ENCODE results near the gene CRISPLD2. TPM values are rescaled to one million over a fixed set of nuclear protein-coding genes. Genes with fewer than 3 reads are reported as not detected.
A peak's percentile ranks its signal among the peaks of the same experiment; 100 is the strongest.

CRISPLD2 gene
- total and polyA plus RNA-seq, 4 donors, result 8.9 to 192 (median 70.5) TPM

- Histone ChIP-seq H3K27me3 (ENCODE audit: control insufficient read depth in 1 of 2, insufficient read depth in 2 of 2, low read length in 1 of 2) (no peaks in the 10 kb centered on the region), H3K36me3 (ENCODE audit: control insufficient read depth in 1 of 2, insufficient read depth in 2 of 2, low read length in 1 of 2) (no peaks in the 10 kb centered on the region), H3K4me1 (ENCODE audit: control insufficient read depth in 1 of 2, insufficient read depth in 2 of 2, low read length in 2 of 2) (no peaks in the 10 kb centered on the region), H3K9me3 (ENCODE audit: control insufficient read depth, low read length) (no peaks in the 10 kb centered on the region), H3K27ac (ENCODE audit: low read depth in 1 of 2, low read length in 2 of 2) (no peak overlapping the region), H3K4me3 (ENCODE audit: low read length in 2 of 2) (no peak overlapping the region)
- 71 to 76% methylated on average over 7 of the region's 7 CpGs for WGBS, 2 donors
- ATAC-seq (ENCODE audit: low FRiP score) (no peak), DNase-seq (no peak)
- intact Hi-C loops (cut with DNase I), result no loop called here
Observed at GRCh38 chr16:84919269-84919668, 99.5 kb downstream of the CRISPLD2 start.

GRCh38 chr16:84919708-84920107 is 99.9 kb downstream of the CRISPLD2 start:
- H3K4me3 ChIP-seq (ENCODE audit: low read length in 2 of 2), result no peak overlapping the region

GRCh38 chr16:84920333-84920732 is 100.5 kb downstream of the CRISPLD2 start:
- WGBS, 2 donors, result 98% methylated on average over 8 of the region's 8 CpGs
- no peaks in the 10 kb centered on the region for H3K27me3 ChIP-seq (ENCODE audit: control insufficient read depth in 1 of 2, insufficient read depth in 2 of 2, low read length in 1 of 2)
- ATAC-seq (ENCODE audit: low FRiP score) (no peak), DNase-seq (no peak)
- no peaks in the 10 kb centered on the region for H3K9me3 ChIP-seq (ENCODE audit: control insufficient read depth, low read length)
- no peak overlapping the region for H3K4me3 ChIP-seq (ENCODE audit: low read length in 2 of 2)
- no peaks in the 10 kb centered on the region for H3K4me1 ChIP-seq (ENCODE audit: control insufficient read depth in 1 of 2, insufficient read depth in 2 of 2, low read length in 2 of 2)
- no peak overlapping the region for H3K27ac ChIP-seq (ENCODE audit: low read depth in 1 of 2, low read length in 2 of 2)
- intact Hi-C loops (cut with DNase I), result no loop called here
- no peaks in the 10 kb centered on the region for H3K36me3 ChIP-seq (ENCODE audit: control insufficient read depth in 1 of 2, insufficient read depth in 2 of 2, low read length in 1 of 2)

More at GRCh38 chr16:84919708-84920107, 99.9 kb downstream of the CRISPLD2 start:
- intact Hi-C loops (cut with DNase I), result no loop called here
- Histone ChIP-seq H3K36me3 (ENCODE audit: control insufficient read depth in 1 of 2, insufficient read depth in 2 of 2, low read length in 1 of 2) (no peaks in the 10 kb centered on the region), H3K9me3 (ENCODE audit: control insufficient read depth, low read length) (no peaks in the 10 kb centered on the region), H3K27ac (ENCODE audit: low read depth in 1 of 2, low read length in 2 of 2) (no peak overlapping the region), H3K27me3 (ENCODE audit: control insufficient read depth in 1 of 2, insufficient read depth in 2 of 2, low read length in 1 of 2) (no peaks in the 10 kb centered on the region), H3K4me1 (ENCODE audit: control insufficient read depth in 1 of 2, insufficient read depth in 2 of 2, low read length in 2 of 2) (no peaks in the 10 kb centered on the region)
- DNase-seq, result no peak
- ATAC-seq (ENCODE audit: low FRiP score), result no peak
- WGBS, 2 donors, result 82 to 87% methylated on average over 13 of the region's 13 CpGs

DNA sequence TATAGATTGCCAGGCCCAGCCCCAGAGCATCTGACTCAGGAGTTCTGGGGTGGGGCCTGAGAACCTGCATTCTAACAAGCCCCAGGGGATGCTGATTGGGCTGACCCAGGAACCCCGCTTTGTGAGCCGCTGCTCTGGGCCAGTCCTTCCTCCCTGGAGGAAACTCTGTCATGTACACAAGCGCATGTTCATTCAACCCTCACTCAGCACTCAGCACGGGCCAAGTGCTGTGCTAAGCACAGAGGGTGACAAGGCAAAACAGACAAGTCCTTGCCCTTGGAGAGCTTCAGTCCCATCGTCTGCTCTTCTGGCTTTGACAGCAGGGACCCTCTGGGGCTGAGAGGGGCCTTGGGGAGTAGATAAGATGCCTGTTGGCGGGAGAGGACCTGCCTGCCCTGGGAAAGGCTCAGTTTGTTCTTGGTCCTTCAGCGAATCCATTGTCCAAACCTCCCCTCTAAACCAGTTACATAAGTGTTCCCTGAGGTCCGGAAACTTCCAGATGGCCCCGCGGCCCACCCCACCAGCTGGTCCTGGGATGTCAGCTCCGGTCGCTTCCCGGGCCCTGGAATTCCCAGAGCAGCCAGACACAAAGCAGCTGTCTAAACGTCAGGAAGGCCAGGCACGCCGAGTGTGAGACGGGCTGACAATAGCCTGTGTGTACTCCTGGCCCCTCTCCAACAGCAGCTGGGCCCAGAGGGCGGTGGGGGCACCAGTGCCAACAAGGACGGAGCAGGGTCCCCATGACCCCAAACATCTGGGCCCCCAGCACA is 102.8 kb downstream of the CRISPLD2 start:
- Histone ChIP-seq H3K4me1 (ENCODE audit: control insufficient read depth in 1 of 2, insufficient read depth in 2 of 2, low read length in 2 of 2) (no peaks in the 10 kb centered on the region), H3K4me3 (ENCODE audit: low read length in 2 of 2) (no peak overlapping the region), H3K27ac (ENCODE audit: low read depth in 1 of 2, low read length in 2 of 2) (no peak overlapping the region), H3K36me3 (ENCODE audit: control insufficient read depth in 1 of 2, insufficient read depth in 2 of 2, low read length in 1 of 2) (no peaks in the 10 kb centered on the region), H3K9me3 (ENCODE audit: control insufficient read depth, low read length) (no peaks in the 10 kb centered on the region), H3K27me3 (ENCODE audit: control insufficient read depth in 1 of 2, insufficient read depth in 2 of 2, low read length in 1 of 2) (no peaks in the 10 kb centered on the region)
- intact Hi-C loops (cut with DNase I), result no loop called here
- ATAC-seq (ENCODE audit: low FRiP score) (peak; percentile 60), DNase-seq (peak in 1 of 2 donors; percentile 61)
- 27 to 38% methylated on average over 19 of the region's 19 CpGs for WGBS, 2 donors

DNA sequence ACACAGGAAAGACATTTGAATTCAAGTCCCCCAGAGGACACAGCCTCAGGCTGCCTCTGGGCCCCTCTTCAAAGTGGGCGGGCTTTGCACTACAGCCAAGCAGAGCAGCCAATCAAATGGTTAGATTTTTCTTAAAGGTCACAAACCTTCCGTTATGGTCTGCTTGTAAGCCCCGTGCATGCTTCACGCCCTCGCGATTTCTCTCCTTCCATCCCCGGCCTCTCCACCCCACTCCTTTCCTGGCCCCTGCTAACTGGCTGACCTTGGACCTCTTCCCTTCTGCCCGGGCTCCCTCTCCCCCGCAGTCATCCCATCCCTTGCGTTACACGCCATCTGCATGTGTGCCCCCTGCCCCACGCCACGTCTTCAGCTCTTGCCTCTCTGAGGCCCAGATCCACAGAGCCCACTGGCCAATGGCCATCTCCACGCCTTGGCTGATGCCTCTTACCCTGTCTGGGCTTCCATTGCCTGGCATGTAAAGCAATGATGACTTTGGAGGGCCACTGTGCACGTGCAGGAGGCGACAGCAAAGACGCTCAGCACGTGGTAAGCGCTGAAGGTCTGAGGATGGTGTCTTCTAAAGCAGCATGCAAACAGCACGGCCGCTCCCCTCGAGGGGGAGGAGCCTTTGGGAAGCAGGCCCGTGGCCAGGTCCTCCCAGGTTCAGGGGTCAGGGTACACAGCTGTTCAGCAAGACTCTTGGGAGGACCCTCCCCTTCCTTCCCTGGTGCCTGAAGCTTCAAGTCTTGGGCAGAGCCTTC is 104.7 kb downstream of the CRISPLD2 start:
- WGBS, 2 donors, result 55 to 71% methylated on average over 23 of the region's 23 CpGs
- H3K4me1 ChIP-seq (ENCODE audit: control insufficient read depth in 1 of 2, insufficient read depth in 2 of 2, low read length in 2 of 2), result no peaks in the 10 kb centered on the region
- H3K9me3 ChIP-seq (ENCODE audit: control insufficient read depth, low read length), result no peaks in the 10 kb centered on the region
- intact Hi-C loops (cut with DNase I), result loop anchor here (1.0 to 2.0 kb wide), 2 partner anchors 28 to 46 kb away; no protein-coding TSS in a partner anchor
- no peaks in the 10 kb centered on the region for H3K36me3 ChIP-seq (ENCODE audit: control insufficient read depth in 1 of 2, insufficient read depth in 2 of 2, low read length in 1 of 2)
- no peak overlapping the region for H3K27ac ChIP-seq (ENCODE audit: low read depth in 1 of 2, low read length in 2 of 2)
- DNase-seq (peak in 1 of 2 donors; percentile 55), ATAC-seq (ENCODE audit: low FRiP score) (no peak)
- H3K27me3 ChIP-seq (ENCODE audit: control insufficient read depth in 1 of 2, insufficient read depth in 2 of 2, low read length in 1 of 2), result no peaks in the 10 kb centered on the region
- H3K4me3 ChIP-seq (ENCODE audit: low read length in 2 of 2), result no peak overlapping the region

DNA sequence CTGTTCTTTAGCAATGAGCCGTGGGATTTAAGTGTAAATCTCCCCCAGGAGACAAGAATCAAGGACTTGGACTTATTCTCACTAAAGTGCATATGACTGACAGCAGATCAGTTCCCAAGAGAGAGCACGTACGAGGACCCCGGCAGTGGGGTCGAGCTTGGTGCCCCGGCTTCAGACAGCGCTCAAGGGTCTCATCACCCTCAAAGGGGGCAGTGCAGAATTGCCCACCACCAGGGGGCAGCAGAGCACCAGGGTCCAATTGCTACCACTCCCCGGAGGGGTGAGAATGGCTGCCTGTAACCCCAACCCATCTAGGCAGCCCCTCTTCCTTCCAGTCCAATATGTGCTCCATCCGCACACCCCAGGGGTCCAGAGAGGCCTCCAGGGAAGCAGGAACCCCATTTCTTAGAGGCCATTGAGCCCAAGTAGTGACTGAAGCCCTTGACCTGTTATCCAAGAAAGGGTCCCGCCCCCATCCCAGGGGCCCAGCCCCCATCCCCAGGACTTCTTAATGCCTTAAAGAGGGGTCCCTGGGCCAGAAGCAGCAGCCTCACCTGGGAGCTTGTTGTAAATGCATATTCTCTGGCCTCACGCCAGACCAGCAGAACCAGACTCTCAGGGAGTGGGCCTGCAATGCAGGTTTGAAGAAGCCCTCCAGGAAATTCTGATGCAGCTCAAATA is 105.4 kb downstream of the CRISPLD2 start:
- Histone ChIP-seq H3K4me1 (ENCODE audit: control insufficient read depth in 1 of 2, insufficient read depth in 2 of 2, low read length in 2 of 2) (no peaks in the 10 kb centered on the region), H3K36me3 (ENCODE audit: control insufficient read depth in 1 of 2, insufficient read depth in 2 of 2, low read length in 1 of 2) (no peaks in the 10 kb centered on the region), H3K27ac (ENCODE audit: low read depth in 1 of 2, low read length in 2 of 2) (no peak overlapping the region), H3K4me3 (ENCODE audit: low read length in 2 of 2) (no peak overlapping the region), H3K27me3 (ENCODE audit: control insufficient read depth in 1 of 2, insufficient read depth in 2 of 2, low read length in 1 of 2) (no peaks in the 10 kb centered on the region), H3K9me3 (ENCODE audit: control insufficient read depth, low read length) (no peaks in the 10 kb centered on the region)
- peak; percentile 75 to 91 for DNase-seq
- WGBS, 2 donors, result 74 to 78% methylated on average over 11 of the region's 11 CpGs
- ATAC-seq (ENCODE audit: low FRiP score), result no peak
- intact Hi-C loops (cut with DNase I), result loop anchor here (1.0 to 2.0 kb wide), 2 partner anchors 28 to 45 kb away; no protein-coding TSS in a partner anchor

DNA sequence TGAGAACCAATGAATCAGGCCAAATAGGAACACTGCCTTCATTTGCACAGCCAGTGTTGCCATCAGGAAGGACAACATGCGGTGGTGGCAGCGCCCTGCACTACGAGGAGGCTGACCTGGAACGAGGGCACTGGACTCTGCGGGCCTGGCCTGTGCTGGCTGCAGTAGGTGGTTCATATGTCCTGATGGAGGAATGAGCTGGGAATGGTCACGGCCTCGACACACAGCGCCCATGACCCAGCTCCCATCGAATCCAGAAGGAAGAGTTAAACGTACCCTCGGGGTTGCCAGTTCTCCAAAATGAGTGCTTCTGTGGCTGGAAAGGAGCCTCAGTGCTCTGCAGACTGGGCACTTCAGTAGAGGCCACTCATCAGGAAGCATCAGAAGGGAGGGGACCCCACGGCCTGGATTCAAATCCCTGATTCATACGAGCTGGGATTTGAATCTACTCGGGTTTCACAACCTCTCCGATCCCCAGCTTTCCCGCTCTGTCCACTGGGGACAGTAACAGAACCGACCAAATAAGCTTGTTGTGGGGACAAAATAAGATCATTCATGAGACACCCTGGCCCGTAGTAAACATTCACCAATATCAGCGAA is 106.1 kb downstream of the CRISPLD2 start:
- no peak for DNase-seq
- no peaks in the 10 kb centered on the region for H3K27me3 ChIP-seq (ENCODE audit: control insufficient read depth in 1 of 2, insufficient read depth in 2 of 2, low read length in 1 of 2)
- no peaks in the 10 kb centered on the region for H3K9me3 ChIP-seq (ENCODE audit: control insufficient read depth, low read length)
- no peaks in the 10 kb centered on the region for H3K4me1 ChIP-seq (ENCODE audit: control insufficient read depth in 1 of 2, insufficient read depth in 2 of 2, low read length in 2 of 2)
- 92 to 95% methylated on average over 19 of the region's 19 CpGs for WGBS, 2 donors
- intact Hi-C loops (cut with DNase I), result loop anchor here (1.0 to 2.0 kb wide), 2 partner anchors 27 to 44 kb away; no protein-coding TSS in a partner anchor
- H3K27ac ChIP-seq (ENCODE audit: low read depth in 1 of 2, low read length in 2 of 2), result no peak overlapping the region
- H3K36me3 ChIP-seq (ENCODE audit: control insufficient read depth in 1 of 2, insufficient read depth in 2 of 2, low read length in 1 of 2), result no peaks in the 10 kb centered on the region
- ATAC-seq (ENCODE audit: low FRiP score), result no peak
- H3K4me3 ChIP-seq (ENCODE audit: low read length in 2 of 2), result no peak overlapping the region

GRCh38 chr16:84926462-84926861 is 106.7 kb downstream of the CRISPLD2 start:
- Histone ChIP-seq H3K4me1 (ENCODE audit: control insufficient read depth in 1 of 2, insufficient read depth in 2 of 2, low read length in 2 of 2) (no peaks in the 10 kb centered on the region), H3K9me3 (ENCODE audit: control insufficient read depth, low read length) (no peaks in the 10 kb centered on the region), H3K36me3 (ENCODE audit: control insufficient read depth in 1 of 2, insufficient read depth in 2 of 2, low read length in 1 of 2) (no peaks in the 10 kb centered on the region), H3K27me3 (ENCODE audit: control insufficient read depth in 1 of 2, insufficient read depth in 2 of 2, low read length in 1 of 2) (no peaks in the 10 kb centered on the region), H3K27ac (ENCODE audit: low read depth in 1 of 2, low read length in 2 of 2) (no peak overlapping the region), H3K4me3 (ENCODE audit: low read length in 2 of 2) (no peak overlapping the region)
- intact Hi-C loops (cut with DNase I), result no loop called here
- no peak for ATAC-seq (ENCODE audit: low FRiP score)
- no peak for DNase-seq
- 47 to 90% methylated on average over 7 of the region's 7 CpGs for WGBS, 2 donors
